Measurements from ENCODE around the gene CLDN10. TPM values are rescaled to one million over a fixed set of nuclear protein-coding genes. Genes with fewer than 3 reads are reported as not detected.

CLDN10 gene
- total RNA-seq, 1 experiment from 2014 or later: not detected

GRCh38 chr13:95557013-95557412 lies 4.5 kb downstream of the CLDN10 start:
- Mint-ChIP-seq H3K27me3 (ENCODE audit: insufficient read depth, unreplicated experiment) (peaks cover 2% of the 10 kb centered on the region), H3K9me3 (ENCODE audit: unreplicated experiment) (no peaks in the 10 kb centered on the region), H3K4me1 (ENCODE audit: low read depth, unreplicated experiment) (peaks cover 6% of the 10 kb centered on the region), H3K4me3 (ENCODE audit: unreplicated experiment) (no peak overlapping the region), H3K27ac (ENCODE audit: unreplicated experiment) (no peak overlapping the region), H3K36me3 (ENCODE audit: insufficient read depth, unreplicated experiment) (no peaks in the 10 kb centered on the region)
- ChIA-PET CTCF (no interaction called here), POLR2A (no interaction called here)
- no peaks in the 10 kb centered on the region for H3K4me1 ChIP-seq
- no peaks in the 10 kb centered on the region for H3K9me3 ChIP-seq
- H3K4me3 ChIP-seq (ENCODE audit: low read depth, low read length): no peak overlapping the region
- no peak for TF ChIP-seq CTCF (IDR thresholded peaks at IDR 0.05; ENCODE audit: insufficient read depth in 1 of 2, low read depth in 1 of 2, low read length in 1 of 2, severe bottlenecking in 1 of 2, unreplicated experiment in 1 of 2)
- no peaks in the 10 kb centered on the region for H3K36me3 ChIP-seq (ENCODE audit: control insufficient read depth, insufficient read depth, low read length)
- intact Hi-C loops (cut with micrococcal nuclease; ENCODE audit: unreplicated experiment): no loop called here
- DNase-seq: no peak
- BruUV-seq (replicated peaks): no TSS peak
- H3K27me3 ChIP-seq (replicated peaks; ENCODE audit: control insufficient read depth, insufficient read depth, low read length): no peaks in the 10 kb centered on the region

GRCh38 chr13:95559100-95559499 lies 6.6 kb downstream of the CLDN10 start:
- no peaks in the 10 kb centered on the region for H3K4me1 ChIP-seq
- no peaks in the 10 kb centered on the region for H3K9me3 ChIP-seq
- POLR2A ChIA-PET: no interaction called here
- no peak overlapping the region for H3K4me3 ChIP-seq (ENCODE audit: low read depth, low read length)
- no peak for TF ChIP-seq CTCF (IDR thresholded peaks at IDR 0.05; ENCODE audit: insufficient read depth in 1 of 2, low read depth in 1 of 2, low read length in 1 of 2, severe bottlenecking in 1 of 2, unreplicated experiment in 1 of 2)
- Mint-ChIP-seq H3K9me3 (ENCODE audit: unreplicated experiment) (no peaks in the 10 kb centered on the region), H3K27ac (ENCODE audit: unreplicated experiment) (no peak overlapping the region), H3K27me3 (ENCODE audit: insufficient read depth, unreplicated experiment) (peaks cover 7% of the 10 kb centered on the region), H3K36me3 (ENCODE audit: insufficient read depth, unreplicated experiment) (no peaks in the 10 kb centered on the region), H3K4me3 (ENCODE audit: unreplicated experiment) (no peak overlapping the region), H3K4me1 (ENCODE audit: low read depth, unreplicated experiment) (peaks cover 4% of the 10 kb centered on the region)
- no peaks in the 10 kb centered on the region for H3K27me3 ChIP-seq (replicated peaks; ENCODE audit: control insufficient read depth, insufficient read depth, low read length)
- BruUV-seq (replicated peaks): no TSS peak
- CTCF ChIA-PET: no interaction called here
- intact Hi-C loops (cut with micrococcal nuclease; ENCODE audit: unreplicated experiment): no loop called here
- no peaks in the 10 kb centered on the region for H3K36me3 ChIP-seq (ENCODE audit: control insufficient read depth, insufficient read depth, low read length)
- DNase-seq: no peak

- TF ChIP-seq CTCF (IDR thresholded peaks at IDR 0.05; ENCODE audit: insufficient read depth in 1 of 2, low read depth in 1 of 2, low read length in 1 of 2, severe bottlenecking in 1 of 2, unreplicated experiment in 1 of 2): no peak
- Mint-ChIP-seq H3K4me3 (ENCODE audit: unreplicated experiment) (no peak overlapping the region), H3K27me3 (ENCODE audit: insufficient read depth, unreplicated experiment) (peaks cover 7% of the 10 kb centered on the region)
Measured at GRCh38 chr13:95560387-95560786, 7.9 kb downstream of the CLDN10 start.

More at GRCh38 chr13:95560387-95560786, 7.9 kb downstream of the CLDN10 start:
- POLR2A ChIA-PET: no interaction called here
- BruUV-seq (replicated peaks): no TSS peak
- H3K27me3 ChIP-seq (replicated peaks; ENCODE audit: control insufficient read depth, insufficient read depth, low read length): no peaks in the 10 kb centered on the region
- H3K4me1 ChIP-seq: no peaks in the 10 kb centered on the region
- intact Hi-C loops (cut with micrococcal nuclease; ENCODE audit: unreplicated experiment): no loop called here
- H3K36me3 Mint-ChIP-seq (ENCODE audit: insufficient read depth, unreplicated experiment): no peaks in the 10 kb centered on the region
- no peaks in the 10 kb centered on the region for H3K9me3 Mint-ChIP-seq (ENCODE audit: unreplicated experiment)
- CTCF ChIA-PET: no interaction called here
- DNase-seq: no peak
- no peaks in the 10 kb centered on the region for H3K36me3 ChIP-seq (ENCODE audit: control insufficient read depth, insufficient read depth, low read length)
- H3K4me1 Mint-ChIP-seq (ENCODE audit: low read depth, unreplicated experiment): no peaks in the 10 kb centered on the region
- no peak overlapping the region for H3K27ac Mint-ChIP-seq (ENCODE audit: unreplicated experiment)
- no peak overlapping the region for H3K4me3 ChIP-seq (ENCODE audit: low read depth, low read length)
- no peaks in the 10 kb centered on the region for H3K9me3 ChIP-seq
